H1 (cell line): ENCODE data around the gene OR1I1. TPM values are rescaled to one million over a fixed set of nuclear protein-coding genes. Genes with fewer than 3 reads are reported as not detected.

Experiments used
- CTCF ChIA-PET: fragments of 300-600 bp; sonication (Branson Sonifier 250); formaldehyde crosslinking; loops from one replicate; lab custom pipeline; 2021; ENCODE audit not compliant: partially characterized antibody; lab: Charles Lee
- POLR2A ChIA-PET: fragments of 300-600 bp; sonication (Branson Sonifier 250); formaldehyde crosslinking; loops from one replicate; lab custom pipeline; 2021; ENCODE audit warnings: inconsistent platforms; ENCODE audit not compliant: partially characterized antibody; lab: Charles Lee
- DNase-seq, 2 experiments: peaks; one replicate each; pipeline versions ENCODE4 v3.0.0 to v3.0.0-alpha.2; 2010 to 2022; ENCODE audit warnings: low spot score in 2 of 2, low read depth in 1 of 2, mixed read lengths in 1 of 2
- FAIRE-seq: peaks from 2 replicates; lab custom pipeline; 2011; peaks lifted over from hg19 to GRCh38; lab: Jason Lieb, UNC
- H2AFZ ChIP-seq: 2 replicates; pipeline ENCODE4 v1.8.1; 2012; ENCODE audit warnings: low read length, inconsistent platforms
- H2AK5ac ChIP-seq: 2 replicates; pipeline ENCODE4 v1.6.1; 2013; ENCODE audit warnings: low read depth, low read length
- H2BK120ac ChIP-seq: replicated peaks from 2 replicates; pipeline ENCODE3; 2013; ENCODE audit warnings: low read depth, low read length, inconsistent platforms
- H2BK12ac ChIP-seq: 2 replicates; pipeline ENCODE4 v1.6.1; 2013; ENCODE audit warnings: low read depth, low read length
- H2BK15ac ChIP-seq: 2 replicates; pipeline ENCODE4 v1.6.1; 2013; ENCODE audit warnings: low read length
- H2BK20ac ChIP-seq: 2 replicates; pipeline ENCODE4 v1.6.1; 2013; ENCODE audit warnings: low read length
- H2BK5ac ChIP-seq: 2 replicates; pipeline ENCODE4 v1.6.1; 2013; ENCODE audit warnings: low read depth, low read length
- H3K14ac ChIP-seq: 2 replicates; pipeline ENCODE4 v1.6.1; 2013; ENCODE audit warnings: inconsistent platforms; ENCODE audit not compliant: insufficient read length
- H3K18ac ChIP-seq: 2 replicates; pipeline ENCODE4 v1.6.1; 2013; ENCODE audit warnings: low read length; ENCODE audit errors: extremely low read depth
- H3K23ac ChIP-seq: 2 replicates; pipeline ENCODE4 v1.6.1; 2013; ENCODE audit warnings: inconsistent platforms; ENCODE audit not compliant: insufficient read length
- H3K23me2 ChIP-seq: 2 replicates; pipeline ENCODE4 v1.6.1; 2013; ENCODE audit warnings: low read depth, low read length
- H3K27ac ChIP-seq: 2 replicates; pipeline ENCODE4 v1.6.1; 2011; ENCODE audit warnings: low read depth, low read length, inconsistent platforms
- H3K27me3 ChIP-seq, 4 experiments: replicated peaks in 1 of 4; 1 replicate in 1 of 4; 2 replicates in 3 of 4; pipeline versions ENCODE4 v1.6.1 to v1.8.1; 2011 to 2013; ENCODE audit warnings: low read length in 3 of 4, mild to moderate bottlenecking in 3 of 4, inconsistent platforms in 2 of 4, mixed read lengths in 2 of 4, moderate library complexity in 1 of 4; ENCODE audit not compliant: control insufficient read depth in 3 of 4, insufficient read depth in 3 of 4; ENCODE audit errors: extremely low read depth in 1 of 4
- H3K36me3 ChIP-seq, 4 experiments: 2 replicates each; pipeline versions ENCODE4 v1.6.1 to v1.8.1; 2011 to 2013; ENCODE audit warnings: mild to moderate bottlenecking in 4 of 4, low read length in 3 of 4, moderate library complexity in 2 of 4, control low read depth in 1 of 4, inconsistent platforms in 1 of 4; ENCODE audit not compliant: insufficient read depth in 4 of 4, control insufficient read depth in 2 of 4
- H3K4ac ChIP-seq: replicated peaks from 2 replicates; pipeline ENCODE3; 2013; ENCODE audit warnings: low read length, low read depth, mixed read lengths, inconsistent platforms; ENCODE audit not compliant: insufficient read length
- H3K4me1 ChIP-seq, 4 experiments: replicated peaks in 1 of 4; 1 replicate in 1 of 4; 2 replicates in 3 of 4; pipeline versions ENCODE4 v1.6.1 to v1.8.1; 2011 to 2013; ENCODE audit warnings: low read length in 3 of 4, inconsistent platforms in 2 of 4, mixed read lengths in 1 of 4; ENCODE audit not compliant: insufficient read depth in 4 of 4, control insufficient read depth in 3 of 4
- H3K4me2 ChIP-seq, 2 experiments: 2 replicates each; pipeline versions ENCODE4 v1.6.1 to v1.8.1; 2011 to 2013; ENCODE audit warnings: low read depth in 2 of 2, low read length in 2 of 2, control low read depth in 1 of 2, inconsistent platforms in 1 of 2, mild to moderate bottlenecking in 1 of 2; ENCODE audit not compliant: insufficient read depth in 1 of 2
- H3K4me3 ChIP-seq, 4 experiments: fragments of 200-600, 300-600 bp in 1 of 4; sonication (generic), shearing (Covaris generic), sonication (Bioruptor Twin) in 1 of 4; 2 replicates each; pipeline versions ENCODE4 v1.5.1 to v1.8.1; 2011 to 2016; ENCODE audit warnings: low read length in 4 of 4, low read depth in 3 of 4, control low read depth in 2 of 4, inconsistent platforms in 2 of 4, mild to moderate bottlenecking in 2 of 4, mixed read lengths in 1 of 4, moderate library complexity in 1 of 4; ENCODE audit not compliant: insufficient read depth in 2 of 4; ENCODE audit errors: extremely low read depth in 1 of 4
- H3K56ac ChIP-seq: replicated peaks from 2 replicates; pipeline ENCODE3; 2013; ENCODE audit warnings: low read depth, mild to moderate bottlenecking, mixed read lengths, low read length, inconsistent platforms; ENCODE audit not compliant: insufficient read length
- H3K79me1 ChIP-seq: 2 replicates; pipeline ENCODE4 v1.6.1; 2013; ENCODE audit warnings: low read depth, low read length, control low read depth
- H3K79me2 ChIP-seq, 2 experiments: 2 replicates each; pipeline versions ENCODE4 v1.6.1 to v1.8.1; 2012 to 2013; ENCODE audit warnings: low read length in 2 of 2, mild to moderate bottlenecking in 2 of 2, inconsistent platforms in 1 of 2; ENCODE audit not compliant: insufficient read depth in 2 of 2, control insufficient read depth in 1 of 2
- H3K9ac ChIP-seq, 4 experiments: replicated peaks in 1 of 4; 1 replicate in 1 of 4; 2 replicates in 3 of 4; pipeline versions ENCODE4 v1.6.1 to v1.8.1; 2011 to 2013; ENCODE audit warnings: low read depth in 3 of 4, low read length in 3 of 4, control low read depth in 2 of 4, mild to moderate bottlenecking in 2 of 4, moderate library complexity in 2 of 4, inconsistent platforms in 1 of 4; ENCODE audit errors: extremely low read depth in 1 of 4
- H3K9me3 ChIP-seq, 2 experiments: 2 replicates each; pipeline versions ENCODE4 v1.6.1 to v1.8.1; 2012 to 2013; ENCODE audit warnings: mild to moderate bottlenecking in 2 of 2, moderate library complexity in 2 of 2, control low read depth in 1 of 2, inconsistent platforms in 1 of 2, low read depth in 1 of 2, low read length in 1 of 2, mixed read lengths in 1 of 2; ENCODE audit not compliant: insufficient read depth in 2 of 2
- H4K20me1 ChIP-seq, 2 experiments: replicated peaks in 1 of 2; 2 replicates each; pipeline versions ENCODE3 to v1.8.1; 2011 to 2013; ENCODE audit warnings: inconsistent platforms in 2 of 2, low read length in 2 of 2, mild to moderate bottlenecking in 1 of 2; ENCODE audit not compliant: insufficient read depth in 2 of 2, control insufficient read depth in 1 of 2
- H4K5ac ChIP-seq: 2 replicates; pipeline ENCODE4 v1.6.1; 2013; ENCODE audit warnings: low read length, low read depth, mixed read lengths, inconsistent platforms; ENCODE audit not compliant: insufficient read length
- H4K8ac ChIP-seq: 2 replicates; pipeline ENCODE4 v1.8.0; 2013; ENCODE audit warnings: mild to moderate bottlenecking, moderate library complexity, low read length, inconsistent platforms; ENCODE audit not compliant: insufficient read depth; ENCODE audit errors: extremely low read depth
- H4K91ac ChIP-seq: replicated peaks from 2 replicates; pipeline ENCODE3; 2013; ENCODE audit warnings: low read length, mixed read lengths, inconsistent platforms; ENCODE audit not compliant: insufficient read length
- ASH2L ChIP-seq: fragments of 200-600, 300-600 bp; sonication (generic); IDR thresholded peaks from one replicate; pipeline ENCODE4 v1.7.1; 2017; ENCODE audit warnings: low read length
- SIRT6 ChIP-seq: IDR thresholded peaks from one replicate; pipeline ENCODE4 v1.7.1; 2012; ENCODE audit warnings: low read length, inconsistent platforms
- SUZ12 ChIP-seq: fragments of 200-600 bp; sonication (generic); IDR thresholded peaks from 2 replicates; pipeline ENCODE4 v1.6.1; 2012; ENCODE audit warnings: mild to moderate bottlenecking, inconsistent platforms, low read length, moderate library complexity, mixed read lengths
- WGBS, 2 experiments: shearing (Covaris generic) in 1 of 2; methylation state at CpG; one replicate each; pipeline versions ENCODE4 v1.1.6 to v1.1.7; 2013 to 2015; ENCODE audit warnings: low lambda C conversion rate in 2 of 2, mixed read lengths in 2 of 2, inconsistent platforms in 1 of 2, low coverage in 1 of 2, missing lambda C conversion rate in 1 of 2; ENCODE audit not compliant: insufficient replicate concordance in 2 of 2, insufficient coverage in 1 of 2, insufficient read length in 1 of 2; ENCODE audit errors: extremely low coverage in 1 of 2, missing lambda C conversion rate in 1 of 2; 5-methylcytosine and 5-hydroxymethylcytosine counted together
- polyA plus RNA-seq, 7 experiments: library from polyadenylated mRNA; depleted of rRNA in 3 of 7; stranded (reverse) in 5 of 7; unstranded in 2 of 7; fragments of >200 nt in 5 of 7; fragments of 200-250 nt in 2 of 7; gene quantifications; 1 replicate in 5 of 7; 2 replicates in 1 of 7; 4 replicates in 1 of 7; pipeline versions ENCODE4 v1.2.1 to v1.2.3, GENCODE V29; 2011 to 2013; ENCODE audit warnings: missing spikeins in 2 of 7, mixed read lengths in 2 of 7
- total RNA-seq: library from RNA; stranded (reverse); fragmentation: NEBNext Ultra II Directional; extraction: Animal tissue kit (Norgen Biotek cat#: 25700); gene quantifications from 2 replicates; pipeline ENCODE4 v1.2.1, GENCODE V29; 2021

Gene OR1I1
- total and polyA plus RNA-seq, 2 of the 8 experiments (the other 6 are each of a cell fraction or from before 2014, with no cell fraction given), result not detected

DNA sequence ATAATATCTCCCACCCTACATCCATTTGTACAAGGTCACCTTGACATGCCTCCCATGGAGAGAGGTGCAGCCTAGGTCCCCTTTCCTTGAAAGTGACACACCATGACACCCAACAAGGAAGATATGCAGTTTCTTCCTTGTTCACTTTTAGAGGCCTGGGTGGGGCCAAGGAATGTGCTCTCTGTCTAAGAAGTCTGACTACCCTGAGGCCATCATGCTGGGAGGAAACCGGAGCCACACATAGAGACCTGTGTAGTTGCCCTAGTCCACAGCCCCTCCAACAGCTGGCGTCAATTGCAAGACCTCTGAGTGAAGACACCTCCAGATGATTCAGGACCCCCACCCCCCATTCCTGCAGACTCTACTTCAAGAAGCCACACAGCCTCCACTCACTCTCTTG, 36.2 kb downstream of the OR1I1 start:
- Histone ChIP-seq H4K5ac (no peak overlapping the region), H3K79me1 (peaks cover 5% of the 10 kb centered on the region), H3K4me1 (no peaks in the 10 kb centered on the region), H3K27ac (no peak overlapping the region), H2BK12ac (no peak overlapping the region), H4K91ac (no peak overlapping the region), H3K14ac (no peak overlapping the region), H2AK5ac (no peak overlapping the region), H3K23me2 (no peaks in the 10 kb centered on the region), H3K79me2 (peaks cover 0 to 2% of the 10 kb centered on the region in 2 experiments; a peak in 1 of 4 replicates), H3K27me3 (no peaks in the 10 kb centered on the region), H3K9me3 (peaks cover 4 to 7% of the 10 kb centered on the region in 2 experiments; a peak in 1 of 4 replicates), H3K4me3 (no peak overlapping the region), H3K36me3 (peaks cover 23 to 62% (median 48%) of the 10 kb centered on the region in 4 experiments), H2BK5ac (no peak overlapping the region), H2AFZ (no peak overlapping the region), H3K4me2 (no peak overlapping the region), H3K4ac (no peak overlapping the region), H2BK15ac (no peak overlapping the region), H3K56ac (no peak overlapping the region), H2BK20ac (no peak overlapping the region), H3K18ac (no peak overlapping the region), H3K9ac (no peak overlapping the region), H3K23ac (no peak overlapping the region), H4K20me1 (peaks cover 5 to 9% of the 10 kb centered on the region in 2 experiments), H4K8ac (no peak overlapping the region), H2BK120ac (no peak overlapping the region)
- no peak for FAIRE-seq
- POLR2A ChIA-PET, result interaction anchor here (1.1 to 6.8 kb wide), 2 partner anchors 11 to 70 kb away, joined by 3 to 52 read pairs; partner anchors contain the start of gene SYDE1
- CTCF ChIA-PET, result interaction anchor here (0.7 to 4.3 kb wide), 2 partner anchors 13 to 17 kb away, joined by 3 to 28 read pairs; no protein-coding TSS in a partner anchor
- no peak for DNase-seq
- TF ChIP-seq SUZ12 (no peak), ASH2L (no peak), SIRT6 (no peak)
- 83% methylated on average over 1 of the region's 2 CpGs; no CpG with 5 or more reads in 1 of the 2 experiments for WGBS, 2 experiments
